IPS DF 6.9 (cell line): ENCODE results near the gene RGS6.

Experiments
- DNase-seq: peaks from one replicate; pipeline ENCODE4 v3.0.0-alpha.2; 2013; ENCODE audit warnings: low read depth, low spot score
- H3K27ac ChIP-seq: one replicate; pipeline ENCODE4 v1.5.1; 2013; ENCODE audit warnings: low read length, control low read depth
- H3K27me3 ChIP-seq: 2 replicates; pipeline ENCODE4 v1.6.1; 2013; ENCODE audit warnings: mild to moderate bottlenecking, low read length; ENCODE audit not compliant: control insufficient read depth, insufficient read depth
- H3K36me3 ChIP-seq: 2 replicates; pipeline ENCODE4 v1.6.1; 2013; ENCODE audit warnings: low read length; ENCODE audit not compliant: control insufficient read depth, insufficient read depth
- H3K4me1 ChIP-seq: 2 replicates; pipeline ENCODE4 v1.6.1; 2013; ENCODE audit warnings: low read length; ENCODE audit not compliant: control insufficient read depth, insufficient read depth
- H3K4me3 ChIP-seq: 2 replicates; pipeline ENCODE4 v1.5.1; 2013; ENCODE audit warnings: mild to moderate bottlenecking, low read length
- H3K9me3 ChIP-seq: 2 replicates; pipeline ENCODE4 v1.6.1; 2013; ENCODE audit warnings: low read length, inconsistent platforms; ENCODE audit not compliant: control insufficient read depth, insufficient read depth
- WGBS: extraction: QIAGEN DNeasy Blood & Tissue Kit; methylation state at CpG from one replicate; pipeline ENCODE4 v1.1.7; 2013; ENCODE audit warnings: mixed read lengths, missing lambda C conversion rate; ENCODE audit not compliant: insufficient read length, insufficient coverage; 5-methylcytosine and 5-hydroxymethylcytosine counted together

The RGS6 gene

DNA sequence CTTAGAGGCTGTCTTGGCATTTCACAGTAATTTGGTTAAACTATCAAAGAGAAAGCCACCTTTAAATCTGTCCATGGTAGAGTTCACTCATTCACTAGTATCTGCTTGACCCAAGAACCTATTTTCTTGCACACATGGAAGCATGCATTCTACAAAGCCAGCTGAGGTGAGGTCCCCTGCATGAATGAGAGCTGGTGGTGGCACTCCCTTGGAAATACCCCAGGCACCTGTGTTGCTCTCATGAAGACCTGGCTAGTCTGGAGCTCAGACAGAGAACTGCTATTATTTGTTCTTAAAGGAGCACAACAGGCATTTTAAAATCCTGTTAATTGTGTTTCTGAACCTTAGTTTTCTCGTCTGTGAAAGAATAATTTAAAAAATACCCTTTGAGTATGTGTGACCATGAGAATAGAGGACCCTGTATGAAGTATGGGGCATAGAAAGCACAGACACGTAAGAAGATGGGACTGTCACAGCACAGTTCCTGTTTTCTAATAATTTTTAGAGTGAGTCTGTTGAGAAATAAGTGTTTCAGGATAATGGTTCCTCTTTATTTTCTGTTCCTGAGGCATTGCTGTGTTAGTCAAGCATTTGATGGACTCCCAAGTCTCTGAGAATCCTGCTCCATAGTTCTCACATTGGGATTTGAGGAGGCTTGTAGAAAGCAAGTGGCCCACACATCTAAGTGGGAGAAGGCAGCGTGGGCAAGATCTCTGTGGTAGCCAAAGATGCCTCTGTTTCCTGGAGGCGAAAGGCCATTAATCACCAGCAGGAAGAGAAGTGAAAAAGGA lies 10.9 kb downstream of the RGS6 start:
- Histone ChIP-seq H3K27me3 (no peaks in the 10 kb centered on the region), H3K36me3 (no peaks in the 10 kb centered on the region), H3K4me3 (no peak overlapping the region), H3K4me1 (no peaks in the 10 kb centered on the region), H3K9me3 (no peaks in the 10 kb centered on the region), H3K27ac (no peak overlapping the region)
- DNase-seq: no peak
- WGBS: no CpG with 5 or more reads among the region's 4 CpGs

GRCh38 chr14:71943695-71944018 lies 11.4 kb downstream of the RGS6 start:
- WGBS: no CpG with 5 or more reads among the region's 1 CpG
- no peak for DNase-seq
- no peak overlapping the region for H3K4me3 ChIP-seq

DNA sequence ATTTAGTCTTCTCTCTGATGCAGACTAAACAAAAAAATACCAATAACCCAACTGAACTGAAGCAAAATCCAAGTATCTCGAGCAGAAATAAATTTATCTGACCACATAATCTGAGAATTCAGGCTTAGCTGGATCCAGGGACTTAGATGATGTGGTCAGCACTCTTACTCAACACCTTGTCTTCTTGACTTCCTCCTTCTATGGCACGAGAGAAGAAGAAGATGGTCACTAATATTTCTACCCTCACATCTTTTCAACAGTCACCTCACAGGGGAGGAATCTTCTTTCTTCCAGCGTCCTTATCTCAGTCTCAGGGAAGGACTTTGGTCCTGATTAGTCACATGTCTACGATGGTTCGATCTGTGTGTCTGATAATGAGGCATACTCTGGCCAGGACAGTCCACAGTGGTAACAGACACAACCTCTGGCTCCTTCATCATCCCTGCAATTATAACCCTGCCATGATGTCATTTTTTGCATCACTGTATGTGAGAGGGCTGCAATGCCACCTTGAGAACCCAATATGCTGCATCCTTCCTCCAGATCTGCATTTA lies 15.8 kb downstream of the RGS6 start:
- WGBS: no CpG with 5 or more reads among the region's 5 CpGs
- DNase-seq: no peak
- Histone ChIP-seq H3K27ac (no peak overlapping the region), H3K4me1 (no peaks in the 10 kb centered on the region), H3K27me3 (no peaks in the 10 kb centered on the region), H3K9me3 (no peaks in the 10 kb centered on the region), H3K36me3 (no peaks in the 10 kb centered on the region), H3K4me3 (no peak overlapping the region)

More at GRCh38 chr14:71943695-71944018, 11.4 kb downstream of the RGS6 start:
- Histone ChIP-seq H3K27ac (no peak overlapping the region), H3K4me1 (no peaks in the 10 kb centered on the region), H3K9me3 (no peaks in the 10 kb centered on the region), H3K27me3 (no peaks in the 10 kb centered on the region), H3K36me3 (no peaks in the 10 kb centered on the region)

DNA sequence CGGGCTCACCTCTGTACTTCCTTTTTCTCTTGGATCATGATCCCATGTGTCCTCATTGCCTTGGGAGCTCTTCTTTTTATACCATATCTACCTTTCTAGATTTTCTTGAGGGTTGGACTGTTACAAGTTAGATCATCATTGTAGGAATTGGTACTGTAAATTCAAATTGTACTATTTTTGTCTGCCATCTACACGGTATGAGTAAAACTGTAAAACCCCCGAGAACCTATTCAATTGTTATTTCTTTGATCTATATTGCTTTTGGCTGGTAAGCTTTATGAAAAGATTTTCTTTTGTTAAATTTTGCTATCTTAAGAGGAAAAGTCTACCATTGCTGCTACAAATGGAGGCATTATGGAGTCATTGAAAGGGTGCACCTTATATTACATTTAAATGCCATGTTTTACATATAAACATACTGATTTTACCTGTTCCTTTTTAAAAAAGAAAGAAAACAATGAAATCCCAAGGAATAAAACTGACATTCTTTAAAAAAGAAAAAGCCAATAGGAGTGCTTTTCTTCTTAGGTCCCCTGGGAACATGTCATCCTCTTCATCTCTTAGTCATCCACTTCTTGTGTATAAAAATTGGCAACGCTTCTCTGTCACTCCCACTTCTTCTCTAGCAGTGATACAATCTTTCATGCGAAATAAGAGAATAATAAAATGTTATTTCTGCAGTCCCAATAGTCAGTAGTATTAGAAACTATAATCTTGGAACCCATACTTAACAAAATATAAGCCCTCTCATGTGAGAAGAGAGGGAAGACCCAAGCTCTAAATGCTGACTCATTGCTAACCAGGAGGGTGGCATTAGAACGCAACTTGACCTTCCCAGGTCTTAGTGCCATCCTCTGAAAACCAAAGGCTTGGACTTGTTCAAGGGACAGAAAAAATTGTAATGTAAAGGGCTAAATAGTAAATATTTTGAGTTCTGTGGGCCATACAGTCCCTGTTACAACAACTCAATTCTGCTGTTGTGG lies 20.4 kb downstream of the RGS6 start:
- no peak overlapping the region for H3K27ac ChIP-seq
- no peak overlapping the region for H3K4me3 ChIP-seq
- H3K27me3 ChIP-seq: no peaks in the 10 kb centered on the region
- no peaks in the 10 kb centered on the region for H3K36me3 ChIP-seq
- H3K4me1 ChIP-seq: no peaks in the 10 kb centered on the region
- DNase-seq: no peak
- no CpG with 5 or more reads among the region's 6 CpGs for WGBS
- H3K9me3 ChIP-seq: no peaks in the 10 kb centered on the region

GRCh38 chr14:71956920-71957563 lies 24.8 kb downstream of the RGS6 start:
- Histone ChIP-seq H3K36me3 (no peaks in the 10 kb centered on the region), H3K27ac (no peak overlapping the region), H3K9me3 (no peaks in the 10 kb centered on the region), H3K4me1 (no peaks in the 10 kb centered on the region), H3K4me3 (no peak overlapping the region), H3K27me3 (no peaks in the 10 kb centered on the region)
- no peak for DNase-seq
- WGBS: no CpG with 5 or more reads among the region's 3 CpGs

DNA sequence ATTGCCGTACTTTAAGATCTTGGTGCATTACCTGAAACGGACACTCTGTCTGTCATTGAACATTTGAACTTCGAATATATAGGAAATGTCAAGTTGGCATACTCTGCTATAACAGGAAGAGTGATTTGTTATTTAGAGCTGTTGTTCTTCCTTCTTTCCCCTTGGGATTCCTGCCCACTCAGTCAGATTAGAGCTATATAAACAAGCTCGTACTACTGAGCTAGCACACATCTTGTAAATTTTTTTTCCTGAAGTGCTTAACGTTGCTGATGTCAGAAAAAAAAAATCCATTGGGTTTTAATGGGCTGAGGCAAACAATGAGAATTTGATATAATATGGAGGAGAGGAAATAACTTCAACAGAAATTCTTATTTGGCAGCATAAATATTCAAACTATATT lies 26.8 kb downstream of the RGS6 start:
- Histone ChIP-seq H3K4me3 (no peak overlapping the region), H3K4me1 (no peaks in the 10 kb centered on the region), H3K27me3 (no peaks in the 10 kb centered on the region), H3K36me3 (no peaks in the 10 kb centered on the region), H3K27ac (no peak overlapping the region), H3K9me3 (no peaks in the 10 kb centered on the region)
- DNase-seq: no peak
- WGBS: no CpG with 5 or more reads among the region's 5 CpGs

DNA sequence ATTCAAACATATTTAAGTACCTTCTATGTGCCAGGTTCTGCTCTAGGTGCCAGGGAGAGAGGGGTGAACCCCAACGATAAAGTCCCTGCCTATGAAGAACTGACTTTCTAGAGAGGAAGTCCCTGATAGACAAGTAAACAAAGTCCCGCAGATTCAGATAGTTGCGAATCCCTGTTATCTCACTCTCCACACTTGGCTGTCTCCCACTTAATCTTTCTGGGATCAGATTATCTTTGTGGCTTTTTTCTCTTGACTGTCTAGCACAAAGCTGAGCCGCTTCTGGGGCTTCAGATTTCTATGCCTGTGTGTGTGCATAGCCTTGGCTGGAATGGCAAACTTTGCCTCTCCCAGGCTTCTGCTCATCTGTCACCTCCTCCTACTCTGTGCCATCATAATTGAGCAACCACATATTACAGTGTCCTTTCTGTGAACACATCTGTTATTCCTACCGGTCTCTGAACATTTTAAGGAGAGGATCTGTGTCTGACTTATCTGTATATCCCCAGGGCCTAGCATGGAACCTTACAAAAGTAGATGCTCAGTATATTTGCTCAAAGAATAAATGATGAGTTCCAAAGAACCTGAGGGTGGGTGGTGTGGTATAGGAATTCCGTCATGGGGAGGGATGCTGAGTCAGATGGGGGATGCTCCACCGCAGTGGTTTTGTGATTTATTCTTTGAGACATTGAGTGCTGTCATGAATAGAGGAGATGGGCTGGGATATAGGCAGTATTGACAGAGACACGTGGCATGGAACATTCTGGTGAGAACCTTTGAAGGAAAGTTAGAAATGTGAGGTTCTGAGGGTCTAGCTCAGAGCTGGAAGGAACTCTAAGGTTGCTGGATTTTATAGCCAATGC lies 28.5 kb downstream of the RGS6 start:
- no CpG with 5 or more reads among the region's 8 CpGs for WGBS
- Histone ChIP-seq H3K36me3 (no peaks in the 10 kb centered on the region), H3K9me3 (no peaks in the 10 kb centered on the region), H3K4me1 (no peaks in the 10 kb centered on the region), H3K27me3 (no peaks in the 10 kb centered on the region), H3K4me3 (no peak overlapping the region), H3K27ac (no peak overlapping the region)
- no peak for DNase-seq

GRCh38 chr14:71961972-71962371 lies 29.7 kb downstream of the RGS6 start:
- Histone ChIP-seq H3K36me3 (no peaks in the 10 kb centered on the region), H3K4me3 (no peak overlapping the region), H3K27me3 (no peaks in the 10 kb centered on the region), H3K27ac (no peak overlapping the region), H3K9me3 (no peaks in the 10 kb centered on the region), H3K4me1 (no peaks in the 10 kb centered on the region)
- DNase-seq: no peak
- no CpG with 5 or more reads among the region's 4 CpGs for WGBS

- no peak overlapping the region for H3K27ac ChIP-seq
- no peaks in the 10 kb centered on the region for H3K27me3 ChIP-seq
- H3K4me1 ChIP-seq: no peaks in the 10 kb centered on the region
- H3K9me3 ChIP-seq: no peaks in the 10 kb centered on the region
- no peaks in the 10 kb centered on the region for H3K36me3 ChIP-seq
- no CpG with 5 or more reads among the region's 7 CpGs for WGBS
- no peak for DNase-seq
- no peak overlapping the region for H3K4me3 ChIP-seq
These were observed 32.5 kb downstream of the RGS6 start for GRCh38 chr14:71964716-71965115.
